ENCODE results near the gene TIGD2.

The TIGD2 gene

GRCh38 chr4:89164400-89164799, 53.1 kb downstream of the TIGD2 start:
- DNase-seq, result no peak
